Endothelial cell of umbilical vein (primary cell): Measurements from ENCODE around the gene GLUD1. TPM values are rescaled to one million over a fixed set of nuclear protein-coding genes. Genes with fewer than 3 reads are reported as not detected.
"Not testable (repeated sequence)": the region's sequence is repeated elsewhere in the genome, so short reads cannot be mapped to it uniquely, and the experiment has no call there.

ENCODE experiments used
- BruUV-seq: library from RNA; stranded (reverse); fragments of 400-500 nt; replicated peaks from 2 replicates; lab custom pipeline; 2021; lab: Mats Ljungman, UMichigan
- CTCF ChIA-PET: fragments of 300-600, 350-600 bp; sonication (Branson Sonifier 250); formaldehyde crosslinking; loops from one replicate; lab custom pipeline; 2021; ENCODE audit warnings: antibody characterized with exemption, inconsistent platforms; lab: Charles Lee
- POLR2A ChIA-PET: fragments of 300-600, 350-600 bp; sonication (Branson Sonifier 250); formaldehyde crosslinking; loops from one replicate; lab custom pipeline; 2021; ENCODE audit warnings: antibody characterized with exemption, inconsistent platforms; lab: Charles Lee
- DNase-seq: peaks from one replicate; pipeline ENCODE4 v3.0.0-alpha.2; 2011; ENCODE audit warnings: low read depth, low spot score
- FAIRE-seq: peaks from 2 replicates; lab custom pipeline; 2011; peaks lifted over from hg19 to GRCh38; lab: Jason Lieb, UNC
- H2AFZ ChIP-seq: 2 replicates; pipeline ENCODE4 v1.6.0; 2012; ENCODE audit warnings: low read depth, low read length, control low read depth, inconsistent platforms
- H3K27ac ChIP-seq: 2 replicates; pipeline ENCODE4 v1.5.1; 2011; ENCODE audit warnings: low read depth, mild to moderate bottlenecking, control low read depth, low read length, moderate library complexity; ENCODE audit not compliant: insufficient read depth
- H3K27me3 ChIP-seq, 2 experiments: 2 replicates each; pipeline versions ENCODE4 v1.6.0 to v1.6.1; 2011; ENCODE audit warnings: low read length in 2 of 2, mixed read lengths in 1 of 2; ENCODE audit not compliant: control insufficient read depth in 2 of 2, insufficient read depth in 2 of 2
- H3K36me3 ChIP-seq, 2 experiments: 2 replicates in 1 of 2; 3 replicates in 1 of 2; pipeline ENCODE4 v1.5.1; 2011; ENCODE audit warnings: low read length in 2 of 2, mild to moderate bottlenecking in 1 of 2, moderate library complexity in 1 of 2; ENCODE audit not compliant: control insufficient read depth in 2 of 2, insufficient read depth in 2 of 2; ENCODE audit errors: extremely low read depth in 1 of 2
- H3K4me1 ChIP-seq: 3 replicates; pipeline ENCODE4 v1.5.1; 2011; ENCODE audit warnings: mild to moderate bottlenecking, low read length; ENCODE audit not compliant: control insufficient read depth, insufficient read depth; ENCODE audit errors: extremely low read depth
- H3K4me2 ChIP-seq: 2 replicates; pipeline ENCODE4 v1.6.1; 2011; ENCODE audit warnings: low read length, control low read depth, mixed read lengths; ENCODE audit not compliant: insufficient read depth
- H3K4me3 ChIP-seq, 3 experiments: fragments of 200-600 bp in 1 of 3; sonication (generic), shearing (Covaris generic) in 1 of 3; replicated peaks in 1 of 3; 2 replicates each; pipeline ENCODE4 v1.5.1; 2011 to 2016; ENCODE audit warnings: control low read depth in 3 of 3, low read length in 3 of 3, mild to moderate bottlenecking in 2 of 3, inconsistent platforms in 1 of 3, low read depth in 1 of 3, moderate library complexity in 1 of 3; ENCODE audit not compliant: insufficient read depth in 1 of 3
- H3K79me2 ChIP-seq: 2 replicates; pipeline ENCODE4 v1.6.0; 2012; ENCODE audit warnings: low read length, inconsistent platforms; ENCODE audit not compliant: control insufficient read depth, insufficient read depth
- H3K9ac ChIP-seq: replicated peaks from 2 replicates; pipeline ENCODE3; 2011; ENCODE audit warnings: low read length, control low read depth; ENCODE audit not compliant: insufficient read depth; ENCODE audit errors: extremely low read depth
- H3K9me1 ChIP-seq: replicated peaks from 3 replicates; pipeline ENCODE4 v1.6.0; 2011; ENCODE audit warnings: mild to moderate bottlenecking, low read length; ENCODE audit not compliant: control insufficient read depth, insufficient read depth; ENCODE audit errors: extremely low read depth
- H3K9me3 ChIP-seq: replicated peaks from 2 replicates; pipeline ENCODE4 v1.5.1; 2012; ENCODE audit warnings: low read length, inconsistent platforms; ENCODE audit not compliant: control insufficient read depth, insufficient read depth
- H4K20me1 ChIP-seq: replicated peaks from 2 replicates; pipeline ENCODE3; 2011; ENCODE audit warnings: mild to moderate bottlenecking, low read length; ENCODE audit not compliant: control insufficient read depth, insufficient read depth; ENCODE audit errors: extremely low read depth
- FOS ChIP-seq: IDR thresholded peaks from 2 replicates; pipeline ENCODE4 v1.6.1; 2011; ENCODE audit warnings: mild to moderate bottlenecking, low read length, moderate library complexity, borderline replicate concordance; ENCODE audit not compliant: insufficient read depth
- GATA2 ChIP-seq: IDR thresholded peaks from 2 replicates; pipeline ENCODE4 v1.7.0; 2011; ENCODE audit warnings: low read depth, mild to moderate bottlenecking, moderate library complexity, mixed read lengths, low read length; ENCODE audit not compliant: insufficient read length, insufficient read depth
- JUN ChIP-seq: IDR thresholded peaks from 2 replicates; pipeline ENCODE4 v1.6.1; 2011; ENCODE audit warnings: borderline replicate concordance, low read depth; ENCODE audit not compliant: insufficient read length, insufficient read depth
- dilution Hi-C: fragments of 300-500 bp; cut with MboI; formaldehyde crosslinking; loops from one replicate; pipeline ENCODE4 v1.15.0; 2019; ENCODE audit warnings: low sequenced_read_pairs; ENCODE audit not compliant: extremely low pct_ligation_motif_present
- intact Hi-C: fragments of 100-400 bp; cut with micrococcal nuclease; formaldehyde crosslinking; loops from one replicate; pipeline ENCODE4 v1.10.0; 2022
- polyA plus RNA-seq, 4 experiments: library from polyadenylated mRNA; depleted of rRNA in 3 of 4; stranded (reverse) in 3 of 4; unstranded in 1 of 4; fragments of >200 nt; gene quantifications; 2 replicates each; pipeline versions ENCODE4 v1.2.1 to v1.2.3, GENCODE V29; 2011 to 2012; ENCODE audit warnings: missing spikeins in 1 of 4
- total RNA-seq: library from RNA; stranded (reverse); gene quantifications from 2 replicates; pipeline ENCODE4 v1.2.3, GENCODE V29; 2021

The GLUD1 gene
- total and polyA plus RNA-seq, 2 donors (not counting 3 experiments of a cell fraction or from before 2014, with no cell fraction given): 41.9 to 94.7 TPM

DNA sequence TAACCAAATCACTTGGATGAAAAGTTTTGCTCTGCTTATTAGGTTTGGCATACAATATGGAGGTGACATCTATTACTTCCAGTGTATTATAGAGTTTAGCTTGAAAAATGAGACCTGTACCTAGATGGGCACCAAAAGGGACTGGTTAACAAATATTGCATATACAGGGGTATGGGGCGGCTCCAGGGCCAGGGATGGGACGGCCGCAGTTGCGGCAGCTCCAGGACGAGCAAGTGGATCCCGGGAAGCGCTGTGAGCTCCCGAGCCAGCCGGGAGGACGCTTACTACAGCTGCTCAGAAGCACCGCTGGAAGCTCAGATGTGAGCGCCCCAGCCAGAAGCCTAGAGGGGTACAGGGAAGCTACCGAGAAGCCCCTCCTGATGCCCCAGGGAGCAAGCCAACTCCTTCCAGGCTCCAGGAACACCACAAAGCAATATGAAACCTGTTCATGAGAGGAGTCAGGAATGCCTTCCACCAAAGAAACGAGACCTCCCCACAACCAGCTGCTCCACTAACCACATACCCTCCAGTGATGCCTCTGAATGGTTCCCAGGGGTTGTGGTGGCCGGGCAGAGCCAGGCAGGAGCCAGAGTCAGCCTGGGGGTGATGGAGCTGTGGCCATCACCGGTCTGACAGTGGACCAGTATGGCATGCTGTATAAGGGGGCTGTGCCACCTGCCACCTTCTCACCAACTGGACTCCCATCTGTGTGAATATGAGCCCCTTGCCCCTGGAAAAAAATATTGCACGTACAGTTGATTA is 67.7 kb downstream of the GLUD1 start:
- H3K4me2 ChIP-seq, CTCF ChIA-PET, H3K9me3 ChIP-seq: not testable (repeated sequence)

DNA sequence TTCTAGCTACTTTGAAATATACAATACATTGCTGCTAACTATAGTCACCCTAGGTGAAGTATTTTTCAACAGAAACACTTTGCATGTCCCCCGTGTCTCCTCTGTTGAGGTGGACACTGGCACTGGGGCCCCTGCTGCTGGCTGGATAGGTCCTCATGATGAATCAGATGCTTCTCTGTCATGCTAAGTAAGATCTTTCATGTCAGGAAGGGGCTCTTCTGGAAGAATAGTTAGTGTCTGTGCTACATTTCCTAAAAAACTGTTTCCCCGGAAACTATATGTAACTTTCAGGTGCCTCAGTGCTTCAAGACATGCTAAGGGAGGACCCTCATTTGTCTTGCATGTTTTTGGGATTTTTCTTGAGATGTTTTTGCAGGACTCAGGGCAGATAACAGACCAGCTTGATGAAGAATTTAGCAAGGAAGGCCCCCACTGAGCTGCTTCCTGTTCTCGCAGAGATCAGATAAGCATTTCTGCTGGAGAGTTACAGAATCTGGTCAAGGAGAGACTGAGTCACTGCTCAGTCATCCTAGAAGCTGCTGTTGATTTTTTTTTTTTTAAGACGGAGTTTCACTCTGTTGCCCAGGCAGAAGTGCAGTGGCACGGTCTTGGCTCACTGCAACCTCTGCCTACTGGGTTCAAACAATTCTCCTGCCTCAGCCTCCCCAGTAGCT is 69.2 kb downstream of the GLUD1 start:
- TF ChIP-seq FOS (peak; percentile 77), GATA2 (peak; percentile 93), JUN (peak; percentile 52)
- H3K9me1 ChIP-seq, H3K36me3 ChIP-seq, H3K4me3 ChIP-seq, dilution Hi-C loops, H3K27ac ChIP-seq, H3K4me1 ChIP-seq, intact Hi-C loops, H4K20me1 ChIP-seq, BruUV-seq, H2AFZ ChIP-seq, H3K9me3 ChIP-seq, H3K79me2 ChIP-seq, H3K27me3 ChIP-seq, H3K9ac ChIP-seq: not testable (repeated sequence)
- CTCF ChIA-PET: interaction anchor here (0.6 to 1.1 kb wide), 2 partner anchors 60 to 68 kb away, joined by 3 read pairs; no protein-coding TSS in a partner anchor
- H3K4me2 ChIP-seq: peak overlapping the region; percentile 55
- POLR2A ChIA-PET: interaction anchor here (0.7 kb wide), 1 partner anchor 122 kb away, joined by 3 read pairs; no protein-coding TSS in a partner anchor
- FAIRE-seq (peak; percentile 67), DNase-seq (peak; percentile 61)

More for the DNA sequence above, 67.7 kb downstream of the GLUD1 start:
- H3K27me3 ChIP-seq, BruUV-seq, DNase-seq, H3K4me1 ChIP-seq, H3K4me3 ChIP-seq, dilution Hi-C loops, H3K36me3 ChIP-seq, H3K79me2 ChIP-seq, H3K9me1 ChIP-seq, H3K9ac ChIP-seq, H4K20me1 ChIP-seq, FAIRE-seq, H2AFZ ChIP-seq, intact Hi-C loops, H3K27ac ChIP-seq: not testable (repeated sequence)
- POLR2A ChIA-PET: interaction anchor here (0.5 kb wide), 1 partner anchor 29 kb away, joined by 5 read pairs; no protein-coding TSS in a partner anchor

DNA sequence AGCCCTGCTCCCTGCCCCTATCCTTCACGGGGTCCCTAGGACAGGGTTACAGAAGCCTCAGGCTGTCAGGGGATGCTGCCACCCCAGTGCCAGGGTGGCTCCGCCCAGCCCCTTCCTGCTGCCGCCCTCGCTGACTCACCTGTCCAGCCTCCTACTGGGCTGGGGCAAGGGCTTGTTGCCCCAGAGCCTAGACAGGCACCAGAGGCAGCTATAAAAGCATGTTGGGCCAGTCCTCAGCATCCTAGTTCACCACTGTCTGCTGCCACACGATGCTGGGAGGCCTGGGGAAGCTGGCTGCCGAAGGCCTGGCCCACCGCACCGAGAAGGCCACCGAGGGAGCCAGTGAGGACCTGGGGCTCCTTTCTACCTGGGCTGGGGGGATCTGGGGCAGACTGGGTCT is 74.6 kb downstream of the GLUD1 start, which contains the start of gene FAM25A:
Gene FAM25A (plus strand): TSS at position 239 of the 400 bp plus-strand sequence. CDS start 31 bp downstream, at position 270.
- H3K9me3 ChIP-seq, H3K4me2 ChIP-seq: not testable (repeated sequence)

More for the DNA sequence above, 74.6 kb downstream of the GLUD1 start, which contains the start of gene FAM25A:
- H3K27me3 ChIP-seq, H3K36me3 ChIP-seq, H3K9ac ChIP-seq, H3K4me3 ChIP-seq, BruUV-seq, H3K79me2 ChIP-seq, H4K20me1 ChIP-seq, H3K9me1 ChIP-seq, H3K4me1 ChIP-seq, DNase-seq, POLR2A ChIA-PET, CTCF ChIA-PET, FAIRE-seq, H2AFZ ChIP-seq, dilution Hi-C loops, intact Hi-C loops, H3K27ac ChIP-seq: not testable (repeated sequence)
